ENCODE data around the gene XPC.
"Not testable (repeated sequence)": the region's sequence is repeated elsewhere in the genome, so short reads cannot be mapped to it uniquely, and the experiment has no call there.

XPC gene

GRCh38 chr3:14178247-14179113 lies at the start of gene XPC, which contains the start of gene LSM3:
TSS of gene XPC (minus strand) at chr3:14178601. CDS start at chr3:14178568, 33 bp downstream.
TSS of gene LSM3 (plus strand) at chr3:14178817. CDS start at chr3:14178861, 44 bp downstream.
- H3K4me3 ChIP-seq (ENCODE audit: low read length): peak within 1 kb of the TSS; percentile 86
- DNase-seq (ENCODE audit: low read depth): peak; percentile 99
- no peak for TF ChIP-seq CTCF (conservative IDR thresholded peaks at IDR 0.05; ENCODE audit: low read length)

GRCh38 chr3:14227856-14228255 lies 49.5 kb upstream of the XPC start:
- DNase-seq (ENCODE audit: low read depth): no peak
- no peak overlapping the region for H3K4me3 ChIP-seq (ENCODE audit: low read length)
- TF ChIP-seq CTCF (conservative IDR thresholded peaks at IDR 0.05; ENCODE audit: low read length): no peak

GRCh38 chr3:14226351-14226750 lies 48.0 kb upstream of the XPC start:
- DNase-seq (ENCODE audit: low read depth); H3K4me3 ChIP-seq (ENCODE audit: low read length): not testable (repeated sequence)

- no peak overlapping the region for H3K4me3 ChIP-seq (ENCODE audit: low read length)
- no peak for TF ChIP-seq CTCF (conservative IDR thresholded peaks at IDR 0.05; ENCODE audit: low read length)
- no peak for DNase-seq (ENCODE audit: low read depth)
Observed at GRCh38 chr3:14225421-14225820, 47.0 kb upstream of the XPC start.

- H3K4me3 ChIP-seq (ENCODE audit: low read length): no peak overlapping the region
- TF ChIP-seq CTCF (conservative IDR thresholded peaks at IDR 0.05; ENCODE audit: low read length): no peak
- no peak for DNase-seq (ENCODE audit: low read depth)
Observed at GRCh38 chr3:14224895-14225294, 46.5 kb upstream of the XPC start.

GRCh38 chr3:14223595-14223994 lies 45.2 kb upstream of the XPC start:
- no peak for DNase-seq (ENCODE audit: low read depth)
- no peak for TF ChIP-seq CTCF (conservative IDR thresholded peaks at IDR 0.05; ENCODE audit: low read length)
- no peak overlapping the region for H3K4me3 ChIP-seq (ENCODE audit: low read length)

GRCh38 chr3:14222900-14223594 lies 44.6 kb upstream of the XPC start:
- TF ChIP-seq CTCF (conservative IDR thresholded peaks at IDR 0.05; ENCODE audit: low read length): peak; percentile 8; the same call in 1 of the 2 replicates
- H3K4me3 ChIP-seq (ENCODE audit: low read length): no peak overlapping the region

More at GRCh38 chr3:14222900-14223594, 44.6 kb upstream of the XPC start:
- DNase-seq (ENCODE audit: low read depth): peak; percentile 58
